ENCODE data around the gene MRPS24.

DNA sequence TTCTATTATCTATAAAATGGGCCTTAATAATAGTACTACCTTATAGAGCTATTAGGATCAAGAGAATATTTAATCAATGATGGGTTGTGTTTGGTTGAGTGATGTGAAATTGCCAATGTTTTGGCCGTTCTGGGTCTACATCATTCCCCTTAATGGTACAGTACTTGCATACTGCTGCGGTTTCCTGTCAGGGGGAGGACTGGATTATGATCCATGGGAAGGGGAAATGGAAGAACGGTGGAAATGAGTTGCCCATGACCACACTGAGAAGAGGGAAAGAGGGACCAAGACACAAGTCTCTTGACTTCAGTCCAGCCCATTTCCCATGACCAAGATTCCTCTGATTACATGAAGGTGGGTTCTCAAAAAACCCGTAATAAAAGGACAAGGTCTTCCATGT lies 999 bp upstream of the MRPS24 start:
- TF ChIP-seq POLR2A (IDR thresholded peaks at IDR 0.05; ENCODE audit: low read depth, low read length) = no peak
- no peak for TF ChIP-seq TAF1 (IDR thresholded peaks at IDR 0.05; ENCODE audit: borderline replicate concordance, low read depth, low read length)

Measured in GM12892 (cell line).